HCT116 (cell line): Measurements from ENCODE around the gene RAD21L1. TPM values are rescaled to one million over a fixed set of nuclear protein-coding genes. Genes with fewer than 3 reads are reported as not detected.

Experiments
- ATAC-seq: fragments of 200-7000 bp; cut with Tn5 transposase; 2 replicates; pipeline ENCODE4 v1.9.1; 2020; ENCODE audit warnings: mild to moderate bottlenecking, moderate library complexity
- BruUV-seq: library from RNA; stranded (reverse); fragments of 400-500 nt; replicated peaks from 2 replicates; lab custom pipeline; 2021; lab: Mats Ljungman, UMichigan
- CTCF ChIA-PET: fragments of 300-600 bp; sonication (Branson Sonifier 250); formaldehyde crosslinking; loops from one replicate; lab custom pipeline; 2021; ENCODE audit warnings: antibody characterized with exemption; lab: Charles Lee
- POLR2A ChIA-PET: fragments of 300-600, 350-600 bp; sonication (Branson Sonifier 250); formaldehyde crosslinking; loops from one replicate; lab custom pipeline; 2021; ENCODE audit warnings: antibody characterized with exemption; lab: Charles Lee
- RAD21 ChIA-PET, 2 experiments: fragments of 300-600 bp; sonication (Branson Sonifier 250); formaldehyde crosslinking; loops; one replicate each; lab custom pipeline; 2023; ENCODE audit warnings: low total read pairs in 2 of 2; ENCODE audit not compliant: uncharacterized antibody in 2 of 2, unreplicated experiment in 2 of 2, low non-redundant PET in 1 of 2; lab: Charles Lee
- DNase-seq: peaks from one replicate; pipeline ENCODE4 v3.0.0-alpha.2; 2010; ENCODE audit warnings: low read depth, low spot score
- H2AFZ ChIP-seq: fragments of 200-600 bp; shearing (Covaris generic), sonication (generic); 2 replicates; pipeline ENCODE4 v1.6.1; 2017; ENCODE audit warnings: low read depth, mixed run types, mixed read lengths, antibody characterized with exemption, low read length; ENCODE audit not compliant: poor library complexity, severe bottlenecking
- H3K27ac ChIP-seq: 2 replicates; pipeline ENCODE4 v1.5.1; 2012; ENCODE audit warnings: low read depth, low read length
- H3K27me3 ChIP-seq: fragments of 200-600 bp; sonication (generic); 2 replicates; pipeline ENCODE4 v1.6.1; 2016; ENCODE audit warnings: mixed run types, low read length, mixed read lengths; ENCODE audit not compliant: insufficient read depth
- H3K36me3 ChIP-seq, 2 experiments: fragments of 200-500 bp in 1 of 2; fragments of 200-600 bp in 1 of 2; sonication (Bioruptor generic) in 1 of 2; sonication (generic) in 1 of 2; 2 replicates each; pipeline versions ENCODE4 v1.5.1 to v1.6.1; 2014 to 2016; ENCODE audit warnings: low read length in 2 of 2, inconsistent platforms in 1 of 2, mixed read lengths in 1 of 2, mixed run types in 1 of 2; ENCODE audit not compliant: insufficient read depth in 2 of 2, control insufficient read depth in 1 of 2
- H3K4me1 ChIP-seq, 2 experiments: fragments of 200-600 bp in 1 of 2; sonication (generic) in 1 of 2; 2 replicates each; pipeline versions ENCODE4 v1.5.1 to v1.6.1; 2012 to 2017; ENCODE audit warnings: low read length in 2 of 2, inconsistent platforms in 1 of 2, mild to moderate bottlenecking in 1 of 2, mixed read lengths in 1 of 2, mixed run types in 1 of 2, moderate library complexity in 1 of 2; ENCODE audit not compliant: insufficient read depth in 2 of 2, control insufficient read depth in 1 of 2
- H3K4me2 ChIP-seq: fragments of 200-600 bp; sonication (generic); 2 replicates; pipeline ENCODE4 v1.6.1; 2017; ENCODE audit warnings: mixed run types, low read length, mixed read lengths
- H3K4me3 ChIP-seq, 2 experiments: fragments of 200-600 bp in 1 of 2; sonication (generic) in 1 of 2; replicated peaks in 1 of 2; 2 replicates each; pipeline ENCODE4 v1.5.1; 2011 to 2016; ENCODE audit warnings: low read length in 2 of 2, control low read depth in 1 of 2, low read depth in 1 of 2, mild to moderate bottlenecking in 1 of 2, mixed read lengths in 1 of 2, mixed run types in 1 of 2
- H3K79me2 ChIP-seq: fragments of 200-600 bp; sonication (generic); 2 replicates; pipeline ENCODE4 v1.6.1; 2017; ENCODE audit warnings: mild to moderate bottlenecking, mixed run types, low read length, moderate library complexity, mixed read lengths; ENCODE audit not compliant: insufficient read depth
- H3K9ac ChIP-seq: fragments of 200-600 bp; sonication (generic); 2 replicates; pipeline ENCODE4 v1.6.1; 2016; ENCODE audit warnings: low read length, mixed read lengths
- H3K9me2 ChIP-seq: fragments of 200-600 bp; sonication (generic), shearing (Covaris generic); 2 replicates; pipeline ENCODE4 v1.6.1; 2017; ENCODE audit warnings: mixed run types, mild to moderate bottlenecking, moderate library complexity; ENCODE audit not compliant: insufficient read depth
- H3K9me3 ChIP-seq, 2 experiments: fragments of 200-500 bp in 1 of 2; fragments of 200-600 bp in 1 of 2; sonication (Bioruptor generic) in 1 of 2; sonication (generic) in 1 of 2; 2 replicates each; pipeline ENCODE4 v1.6.1; 2014 to 2017; ENCODE audit warnings: low read length in 2 of 2, mixed read lengths in 2 of 2, inconsistent platforms in 1 of 2, low read depth in 1 of 2, mild to moderate bottlenecking in 1 of 2, mixed run types in 1 of 2, moderate library complexity in 1 of 2; ENCODE audit not compliant: control insufficient read depth in 1 of 2, insufficient read depth in 1 of 2
- H4K20me1 ChIP-seq: fragments of 200-600 bp; sonication (generic), shearing (Covaris generic); 2 replicates; pipeline ENCODE4 v1.6.1; 2017; ENCODE audit warnings: mixed run types, mild to moderate bottlenecking, moderate library complexity; ENCODE audit not compliant: insufficient read depth
- ATF3 ChIP-seq: IDR thresholded peaks from 2 replicates; pipeline ENCODE4 v1.6.1; 2012
- CTCF ChIP-seq, 3 experiments: fragments of 200-600 bp in 1 of 3; sonication (generic) in 1 of 3; IDR thresholded peaks in 2 of 3; conservative IDR thresholded peaks in 1 of 3; 2 replicates each; pipeline ENCODE4 v1.5.1; 2012 to 2017; ENCODE audit warnings: low read depth in 2 of 3, low read length in 2 of 3, antibody characterized with exemption in 1 of 3, borderline replicate concordance in 1 of 3, control low read depth in 1 of 3, mild to moderate bottlenecking in 1 of 3, mixed read lengths in 1 of 3, mixed run types in 1 of 3, moderate library complexity in 1 of 3; ENCODE audit not compliant: insufficient read depth in 1 of 3
- EGR1 ChIP-seq: IDR thresholded peaks from 2 replicates; pipeline ENCODE4 v1.6.1; 2012; ENCODE audit warnings: low read depth
- FOSL1 ChIP-seq: IDR thresholded peaks from 2 replicates; pipeline ENCODE4 v1.6.1; 2012; ENCODE audit warnings: low read depth
- MAX ChIP-seq: IDR thresholded peaks from 2 replicates; pipeline ENCODE4 v1.6.1; 2012
- POLR2A ChIP-seq: IDR thresholded peaks from 2 replicates; pipeline ENCODE4 v1.7.0; 2011; ENCODE audit warnings: borderline replicate concordance; ENCODE audit not compliant: insufficient read depth, insufficient read length; ENCODE audit errors: extremely low read depth
- POLR2AphosphoS5 ChIP-seq: IDR thresholded peaks from 2 replicates; pipeline ENCODE4 v1.6.1; 2011; ENCODE audit warnings: mild to moderate bottlenecking, low read depth, low read length, moderate library complexity
- SP1 ChIP-seq: IDR thresholded peaks from 2 replicates; pipeline ENCODE4 v1.6.1; 2012; ENCODE audit warnings: low read depth
- TCF7L2 ChIP-seq: IDR thresholded peaks from 2 replicates; pipeline ENCODE4 v1.7.0; 2011; ENCODE audit warnings: borderline replicate concordance, inconsistent platforms; ENCODE audit not compliant: insufficient read depth, insufficient read length; ENCODE audit errors: extremely low read depth
- YY1 ChIP-seq: IDR thresholded peaks from 2 replicates; pipeline ENCODE4 v1.6.1; 2011; ENCODE audit warnings: low read length, low read depth, moderate library complexity, mild to moderate bottlenecking; ENCODE audit not compliant: insufficient replicate concordance; ENCODE audit errors: extremely low read depth
- ZBTB33 ChIP-seq: IDR thresholded peaks from 2 replicates; pipeline ENCODE4 v1.6.1; 2011; ENCODE audit warnings: mild to moderate bottlenecking, low read length, moderate library complexity; ENCODE audit not compliant: insufficient replicate concordance; ENCODE audit errors: extremely low read depth
- ZNF274 ChIP-seq: fragments of 200-500 bp; sonication (Bioruptor generic); IDR thresholded peaks from 2 replicates; pipeline ENCODE4 v1.6.1; 2014; ENCODE audit warnings: mild to moderate bottlenecking, low read depth, low read length, inconsistent platforms
- intact Hi-C: fragments of 100-400 bp; cut with micrococcal nuclease; formaldehyde crosslinking; loops from 2 replicates; pipeline ENCODE4 v1.10.0; 2022
- total RNA-seq: library from RNA; stranded (reverse); gene quantifications from one replicate; pipeline ENCODE4 v1.2.1, GENCODE V29; 2021; ENCODE audit not compliant: unreplicated experiment

The RAD21L1 gene
- total RNA-seq, 1 experiment from 2014 or later = 0.17 TPM

- Histone ChIP-seq H2AFZ (no peak overlapping the region), H3K9me2 (no peaks in the 10 kb centered on the region), H3K4me3 (no peak overlapping the region), H3K9ac (no peak overlapping the region), H3K9me3 (no peaks in the 10 kb centered on the region), H3K79me2 (no peaks in the 10 kb centered on the region)
- intact Hi-C loops = loop anchor here (10.0 kb wide), 1 partner anchor 375 kb away; no protein-coding TSS in a partner anchor
- RAD21 ChIA-PET = no interaction called here
- BruUV-seq = no TSS peak
- POLR2A ChIA-PET = no interaction called here
- TF ChIP-seq CTCF (IDR thresholded peaks at IDR 0.05 in 2 of 3, conservative IDR thresholded peaks at IDR 0.05 in 1 of 3; ENCODE audit: borderline replicate concordance in 1 of 3, insufficient read depth in 1 of 3, low read depth in 2 of 3, low read length in 2 of 3) (no peak), MAX (no peak), SP1 (no peak), EGR1 (no peak), TCF7L2 (no peak), POLR2AphosphoS5 (no peak), YY1 (no peak), POLR2A (no peak), ATF3 (no peak), ZNF274 (no peak), ZBTB33 (no peak), FOSL1 (no peak)
- TF ChIP-seq, all 23 proteins: peak for 0
- H3K27me3 ChIP-seq = peaks cover 7% of the 10 kb centered on the region; the same call in 1 of the 2 replicates
- H4K20me1 ChIP-seq = no peaks in the 10 kb centered on the region
- no peaks in the 10 kb centered on the region for H3K36me3 ChIP-seq
- peaks cover 10 to 24% of the 10 kb centered on the region in 2 experiments; a peak in 3 of 4 replicates for H3K4me1 ChIP-seq
- H3K27ac ChIP-seq = no peak overlapping the region
- CTCF ChIA-PET = no interaction called here
- DNase-seq (no peak), ATAC-seq (no peak)
- H3K4me2 ChIP-seq = no peak overlapping the region
Measured at GRCh38 chr20:1189827-1190226, 36.0 kb upstream of the RAD21L1 start.
